Fibroblast of skin of left biceps (primary cell): Measurements from ENCODE around the gene TCHP.
"Not testable (repeated sequence)": the region's sequence is repeated elsewhere in the genome, so short reads cannot be mapped to it uniquely, and the experiment has no call there.

ENCODE experiments used
- DNase-seq, 2 experiments: peaks; one replicate each; pipeline ENCODE4 v3.0.0-alpha.2; 2013; ENCODE audit warnings: low read depth in 2 of 2

Gene TCHP

GRCh38 chr12:109879351-109880042 lies 20.6 kb upstream of the TCHP start:
- DNase-seq, result no peak

DNA sequence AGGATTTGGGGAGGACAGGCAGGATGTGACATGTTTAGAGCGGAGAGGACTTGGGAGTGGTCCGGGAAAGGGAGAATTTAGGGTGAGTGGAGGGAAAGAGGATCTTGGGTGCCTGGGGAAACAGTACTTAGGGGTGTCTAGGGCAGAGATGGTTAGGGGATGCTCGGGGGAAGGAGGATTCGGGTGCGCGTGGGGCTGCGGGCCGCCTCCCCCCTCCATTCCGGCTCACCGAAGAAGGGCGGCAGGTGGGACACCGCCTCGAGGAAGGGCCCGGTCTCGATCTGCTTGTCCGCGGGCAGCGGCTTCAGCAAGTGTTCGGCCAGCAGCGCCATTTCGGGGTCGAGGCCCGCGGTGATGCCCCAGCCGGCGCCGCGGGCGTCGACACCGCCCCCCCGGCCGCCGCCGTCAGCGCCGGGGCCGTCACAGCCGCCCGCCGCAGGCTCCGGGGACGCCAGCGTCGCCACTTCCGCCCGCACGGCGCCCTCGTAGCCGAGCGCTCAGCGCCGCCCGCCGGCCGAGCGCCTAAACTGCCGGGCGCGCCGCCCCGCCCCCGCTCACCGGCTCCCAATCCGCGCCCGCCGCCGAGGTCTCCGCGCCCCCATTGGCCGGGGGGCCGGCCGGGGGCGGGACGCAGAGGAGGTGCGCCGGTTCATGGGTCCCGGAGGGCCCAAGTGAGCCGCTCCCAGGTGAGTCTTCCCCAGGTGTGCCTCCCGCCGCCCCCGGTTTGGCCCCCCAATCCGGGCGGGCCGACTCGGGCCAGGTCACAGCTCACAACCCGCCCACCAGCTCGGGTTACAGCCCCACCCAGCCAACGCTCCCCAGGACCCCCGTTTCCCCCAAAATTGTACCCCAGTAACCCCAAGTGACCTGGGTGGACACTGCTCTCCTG lies 19.8 kb upstream of the TCHP start, which contains the start of gene GLTP:
Gene GLTP (minus strand): TSS at position 499 of the 889 bp plus-strand sequence. CDS start 167 bp downstream, at position 332.
- DNase-seq, result peak; percentile 46 to 47

- no peak for DNase-seq
These were observed 19.1 kb upstream of the TCHP start for GRCh38 chr12:109880938-109881337.

DNA sequence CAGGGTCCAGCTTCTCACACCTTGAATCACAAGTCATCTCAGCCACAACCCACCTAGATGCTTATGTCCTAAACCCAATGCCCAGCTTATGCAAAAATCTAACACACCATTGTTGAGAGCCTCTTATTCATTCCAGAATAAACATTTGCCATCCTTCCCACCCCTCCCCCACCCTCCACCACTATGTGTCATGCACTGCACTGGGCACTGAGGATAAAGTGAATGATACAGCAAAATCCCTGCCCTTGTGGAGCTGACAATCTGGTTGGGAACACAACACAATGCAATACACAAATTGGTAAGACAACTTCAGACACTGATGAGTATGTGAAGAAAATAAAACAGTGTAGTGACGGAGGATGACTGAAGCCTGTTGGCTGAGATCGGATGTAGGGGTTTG lies 18.3 kb upstream of the TCHP start:
- DNase-seq, result no peak

DNA sequence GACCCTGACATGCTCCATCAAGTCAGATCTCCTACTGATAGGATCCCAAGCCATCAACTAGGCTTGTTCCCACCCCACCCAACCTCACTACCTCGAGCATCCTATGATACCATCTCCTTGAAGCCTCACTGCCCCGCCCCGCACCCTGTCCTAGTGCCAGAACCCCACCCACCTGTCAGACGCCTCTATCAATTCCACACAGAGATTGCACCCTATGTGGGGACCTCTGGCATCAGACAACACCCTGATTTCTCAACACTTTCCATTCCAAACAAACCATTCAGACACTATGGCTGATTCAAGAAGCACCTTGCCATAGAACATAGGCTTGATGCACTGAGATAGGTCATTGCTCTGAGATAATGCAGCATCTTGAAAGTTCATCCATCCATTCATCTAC lies 16.6 kb upstream of the TCHP start:
- no peak for DNase-seq

- DNase-seq, result no peak
These were observed 14.5 kb upstream of the TCHP start for GRCh38 chr12:109885616-109886015.

- peak; percentile 71 to 75 for DNase-seq
These were observed 11.7 kb upstream of the TCHP start for GRCh38 chr12:109888179-109889020.

GRCh38 chr12:109890620-109891170 lies 9.4 kb upstream of the TCHP start:
- no peak for DNase-seq

DNA sequence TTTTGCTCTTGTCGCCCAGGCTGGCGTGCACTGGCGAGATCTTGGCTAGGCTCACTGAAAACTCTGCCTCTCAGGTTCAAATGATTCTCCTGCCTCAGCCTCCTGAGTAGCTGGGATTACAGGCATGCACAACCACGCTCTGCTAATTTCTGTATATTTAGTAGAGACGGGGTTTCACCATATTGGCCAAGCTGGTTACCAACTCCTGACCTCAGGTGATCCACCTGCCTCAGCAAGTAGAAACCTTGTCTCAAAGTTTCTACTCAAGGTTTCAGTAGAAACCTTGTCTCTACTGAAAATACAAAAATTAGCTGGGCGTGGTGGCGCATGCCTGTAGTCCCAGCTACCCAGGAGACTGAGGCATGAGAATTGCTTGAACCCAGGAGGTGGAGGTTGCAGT lies 8.3 kb upstream of the TCHP start:
- DNase-seq, result not testable (repeated sequence)

DNA sequence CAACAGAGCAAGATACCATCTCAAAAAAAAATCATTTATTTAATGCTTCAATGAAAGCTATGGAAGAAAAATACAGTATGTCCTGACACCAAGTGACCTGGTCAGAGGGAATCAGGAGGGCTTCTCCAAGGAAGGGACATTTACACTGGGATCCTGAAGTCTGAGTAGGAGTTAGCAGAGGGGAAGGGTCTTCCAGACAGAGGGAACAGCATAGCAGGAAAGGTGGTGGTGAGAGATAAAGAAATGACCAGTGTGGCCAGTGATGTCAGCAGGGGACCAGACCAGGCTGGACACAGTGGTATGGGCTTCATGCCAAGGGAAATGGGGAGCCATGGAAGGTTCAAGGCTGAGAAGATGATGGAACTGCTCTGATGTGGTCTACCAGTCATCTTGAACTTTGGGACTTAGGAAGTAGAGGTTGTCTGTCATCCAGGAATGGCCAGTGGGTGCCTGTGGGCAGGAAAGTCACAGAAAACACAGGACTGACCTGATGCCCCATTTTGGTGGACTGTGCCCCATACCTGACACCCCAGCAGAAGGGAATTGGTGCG lies 7.8 kb upstream of the TCHP start:
- no peak for DNase-seq

- no peak for DNase-seq
These were observed 7.3 kb upstream of the TCHP start for GRCh38 chr12:109892748-109893147.

DNA sequence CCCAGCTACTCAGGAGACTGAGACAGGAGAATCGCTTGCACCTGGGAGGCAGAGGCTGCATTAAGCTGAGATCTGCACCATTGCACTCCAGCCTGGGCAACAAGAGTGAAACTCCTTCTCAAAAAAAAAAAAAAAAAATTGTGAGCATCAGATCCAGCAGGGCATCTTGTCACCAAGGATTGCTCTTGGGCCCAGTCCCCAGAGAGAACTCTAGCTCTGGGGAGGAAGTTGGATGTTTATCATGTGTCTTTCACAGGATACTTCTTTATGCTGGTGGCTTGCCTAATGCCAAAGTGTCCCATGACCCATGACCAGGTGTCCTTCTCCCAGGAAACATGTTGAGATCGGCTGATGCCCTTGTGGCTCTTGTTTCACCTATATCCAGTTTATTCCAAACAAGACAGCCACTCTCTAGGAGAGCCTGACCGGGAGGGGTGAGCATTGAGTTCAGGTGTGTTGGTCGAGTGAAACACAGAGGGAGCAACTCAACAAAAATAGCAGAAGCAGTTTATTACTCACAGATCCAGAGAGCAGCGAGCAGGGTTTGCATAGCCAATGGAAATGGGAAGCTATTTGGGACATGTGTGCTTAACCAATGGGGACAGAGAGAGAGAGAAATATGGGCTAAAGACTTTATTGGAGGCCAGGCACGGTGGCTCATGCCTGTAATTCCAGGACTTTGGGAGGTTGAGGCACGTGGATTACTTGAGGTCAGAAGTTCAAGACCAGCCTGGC lies 6.6 kb upstream of the TCHP start:
- no peak for DNase-seq

GRCh38 chr12:109894939-109895338 lies 5.1 kb upstream of the TCHP start:
- no peak for DNase-seq

- no peak for DNase-seq
These were observed 3.9 kb upstream of the TCHP start for GRCh38 chr12:109896188-109896587.

DNA sequence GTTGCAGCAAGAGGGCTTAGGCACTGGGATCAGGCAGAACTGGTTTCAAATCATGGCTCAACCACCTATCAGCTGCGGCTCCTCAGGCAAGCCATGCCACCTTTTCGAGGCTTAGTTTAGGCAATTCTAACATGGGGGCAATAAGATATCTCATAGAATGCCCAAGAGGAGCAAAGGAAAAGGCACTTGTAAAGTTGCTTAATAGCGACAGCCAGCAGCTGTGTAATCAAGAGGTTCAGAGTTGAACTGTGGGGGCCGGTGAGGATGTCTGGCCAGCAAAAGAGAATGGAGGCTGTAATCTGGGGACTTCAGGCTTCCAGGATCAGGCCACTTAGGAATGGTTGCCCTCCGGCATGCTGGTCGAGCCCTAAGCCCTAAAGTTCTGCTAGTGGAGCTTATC lies 3.0 kb upstream of the TCHP start:
- DNase-seq, result no peak

DNA sequence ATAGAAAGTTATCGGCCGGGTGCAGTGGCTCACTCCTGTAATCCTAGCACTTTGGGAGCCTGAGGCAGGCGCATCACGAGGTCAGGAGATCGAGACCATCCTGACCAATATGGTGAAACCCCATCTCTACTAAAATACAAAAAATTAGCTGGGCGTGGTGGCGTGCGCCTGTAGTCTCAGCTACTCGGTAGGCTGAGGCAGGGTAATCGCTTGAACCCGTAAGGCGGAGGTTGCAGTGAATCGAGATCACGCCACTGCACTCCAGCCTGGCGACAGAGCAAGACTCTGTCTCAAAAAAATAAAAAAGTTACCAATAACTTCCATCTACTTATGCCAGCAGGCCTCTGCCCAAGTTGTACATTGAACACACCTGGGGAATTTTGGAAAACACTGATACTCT lies 729 bp upstream of the TCHP start:
- DNase-seq, result not testable (repeated sequence)

- DNase-seq, result no peak
These were observed 892 bp downstream of the TCHP start for GRCh38 chr12:109900752-109901580.

- DNase-seq, result no peak
These were observed 2.9 kb downstream of the TCHP start for GRCh38 chr12:109902891-109903418.

GRCh38 chr12:109905301-109905700 lies 5.2 kb downstream of the TCHP start:
- DNase-seq, result no peak
